Hematopoietic multipotent progenitor cell treated with erythropoietin and hydrocortisone succinate and interleukin-3 and kit ligand, for 8 days (in vitro differentiated cells): Measurements from ENCODE around the gene DUSP23.

ENCODE experiments used
- DNase-seq: peaks from one replicate; pipeline ENCODE4 v3.0.0-alpha.2; 2015

Gene DUSP23

GRCh38 chr1:159829273-159829634 lies 48.5 kb downstream of the DUSP23 start:
- peak; percentile 52 for DNase-seq

GRCh38 chr1:159829822-159830465 lies 49.2 kb downstream of the DUSP23 start:
- DNase-seq = no peak

GRCh38 chr1:159830722-159831121 lies 50.0 kb downstream of the DUSP23 start:
- DNase-seq = no peak

GRCh38 chr1:159831412-159832141 lies 50.8 kb downstream of the DUSP23 start:
- no peak for DNase-seq
